Anterior cingulate cortex (tissue), 58 donors: ENCODE measurements around the gene RAB8B.

Experiments used
- DNase-seq, 58 donors: peaks; one replicate each; lab custom pipeline; 2025; lab: John Stamatoyannopoulos, UW

The RAB8B gene

GRCh38 chr15:63188926-63189871 is at the start of gene RAB8B:
Gene RAB8B, plus strand, starts transcription at chr15:63189606. Its CDS starts 19 bp downstream, at chr15:63189625.
- DNase-seq, result peak; percentile 71 to 99 (median 96)

- no peak for DNase-seq
These were observed 48.5 kb upstream of the RAB8B start for GRCh38 chr15:63140936-63141335.

- no peak for DNase-seq
These were observed 44.0 kb upstream of the RAB8B start for GRCh38 chr15:63145426-63145825.

- DNase-seq, result no peak
These were observed 42.7 kb upstream of the RAB8B start for GRCh38 chr15:63146684-63147083.

DNA sequence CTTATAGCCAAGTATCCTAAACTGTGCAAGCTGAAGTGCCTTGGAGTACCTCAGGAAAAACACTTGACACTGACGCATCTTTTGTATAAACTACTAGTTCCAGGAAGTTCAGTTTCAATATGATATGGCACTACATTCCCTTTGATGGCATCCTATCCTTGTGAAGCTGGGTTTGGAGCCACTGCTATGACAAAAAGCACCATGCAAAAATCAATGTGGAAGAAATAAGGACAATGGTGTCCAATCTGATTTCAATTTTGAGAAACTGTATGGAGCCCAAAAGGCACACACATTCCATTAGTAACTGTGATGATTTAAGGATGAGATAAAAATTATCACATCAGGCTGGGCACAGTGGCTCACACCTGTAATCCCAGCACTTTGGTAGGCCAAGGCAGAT is 37.7 kb upstream of the RAB8B start:
- DNase-seq, result no peak

DNA sequence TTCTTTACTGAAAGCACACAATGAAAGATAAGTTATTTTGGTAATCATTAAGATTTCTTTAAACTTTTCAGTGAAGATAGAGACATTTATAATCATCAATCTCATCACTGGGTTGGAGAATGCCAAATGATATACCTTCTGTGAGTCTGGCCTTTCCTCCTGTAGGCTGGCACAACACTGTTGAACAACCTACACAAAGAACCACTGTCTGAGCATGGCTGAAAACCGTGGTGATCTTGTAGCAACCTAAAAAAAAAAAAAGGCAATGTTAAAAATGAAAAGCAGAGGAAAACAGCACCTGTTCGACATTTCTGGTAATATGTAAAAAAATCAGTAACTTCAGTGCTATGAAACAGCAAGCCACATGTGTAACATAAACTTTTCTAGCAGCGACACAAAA is 33.9 kb upstream of the RAB8B start:
- no peak for DNase-seq

GRCh38 chr15:63156086-63156710 is 33.2 kb upstream of the RAB8B start:
- peak in 1 of 58 donors; percentile 21 for DNase-seq

- peak in 28 of 58 donors; percentile 5 to 63 (median 26) for DNase-seq
These were observed 32.7 kb upstream of the RAB8B start for GRCh38 chr15:63156755-63157117.

DNA sequence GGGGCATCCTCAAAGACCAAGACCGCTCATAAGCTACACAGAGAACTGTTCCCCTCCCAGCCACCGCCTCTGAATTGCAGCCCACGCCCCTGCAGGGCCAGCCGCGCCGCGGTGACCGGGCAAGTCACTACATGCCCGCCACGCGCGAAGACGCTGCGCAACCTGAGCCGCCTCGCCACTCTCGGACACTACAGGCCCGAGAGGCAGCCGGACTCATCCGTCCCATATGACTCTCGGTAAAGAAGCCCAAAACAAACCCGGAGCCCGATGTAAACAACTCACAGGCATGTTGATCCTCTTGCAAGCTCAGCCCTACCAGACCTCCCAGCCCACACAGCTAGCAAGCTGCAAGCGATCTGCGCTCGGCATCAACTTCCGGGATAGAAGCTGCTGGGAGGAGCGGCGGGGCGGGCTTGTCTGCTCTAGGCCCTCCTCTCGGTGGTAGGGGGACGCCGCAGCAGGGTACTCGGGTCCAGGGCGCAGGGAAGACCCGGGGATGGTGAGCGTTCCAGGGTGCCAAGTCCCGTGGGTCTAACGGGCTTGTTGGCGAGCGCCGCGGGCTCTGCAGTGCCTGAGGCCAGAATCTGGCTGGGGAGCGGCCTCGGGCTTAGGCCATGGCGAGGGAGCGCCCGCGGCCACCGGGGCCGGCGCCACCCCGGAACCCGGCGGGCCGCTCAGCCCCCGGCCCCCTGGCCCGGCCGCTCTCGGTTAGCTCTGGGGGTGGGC is 32.1 kb upstream of the RAB8B start, which contains the start of gene RPS27L:
Gene RPS27L (minus strand): TSS at position 360 of the 726 bp plus-strand sequence. CDS start 72 bp downstream, at position 288.
- DNase-seq, result peak; percentile 47 to 93 (median 86)

- peak in 23 of 58 donors; percentile 1 to 42 (median 24) for DNase-seq
These were observed 31.4 kb upstream of the RAB8B start for GRCh38 chr15:63157891-63158431.

DNA sequence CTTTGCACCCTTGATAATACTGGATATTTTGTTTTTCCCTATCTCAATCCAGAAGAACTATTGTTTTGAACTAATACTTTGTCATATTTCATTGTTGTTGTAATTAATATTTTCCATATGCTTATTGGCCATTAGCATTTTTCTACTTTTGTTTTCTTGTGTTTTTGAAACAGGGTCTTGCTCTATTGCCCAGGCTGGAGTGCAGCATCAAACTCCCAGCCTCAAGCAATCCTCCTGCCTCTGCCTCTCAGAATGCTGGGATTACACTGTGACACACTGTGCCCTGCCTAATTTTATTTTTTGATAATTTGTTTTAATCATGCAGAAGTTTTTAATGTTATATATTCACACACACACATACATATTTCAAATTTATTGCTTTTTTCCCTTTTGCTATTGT is 28.8 kb upstream of the RAB8B start:
- no peak for DNase-seq

- no peak for DNase-seq
These were observed 26.2 kb upstream of the RAB8B start for GRCh38 chr15:63163217-63163616.

GRCh38 chr15:63165166-63165859 is 24.1 kb upstream of the RAB8B start:
- DNase-seq, result no peak

GRCh38 chr15:63166219-63166618 is 23.2 kb upstream of the RAB8B start:
- no peak for DNase-seq

DNA sequence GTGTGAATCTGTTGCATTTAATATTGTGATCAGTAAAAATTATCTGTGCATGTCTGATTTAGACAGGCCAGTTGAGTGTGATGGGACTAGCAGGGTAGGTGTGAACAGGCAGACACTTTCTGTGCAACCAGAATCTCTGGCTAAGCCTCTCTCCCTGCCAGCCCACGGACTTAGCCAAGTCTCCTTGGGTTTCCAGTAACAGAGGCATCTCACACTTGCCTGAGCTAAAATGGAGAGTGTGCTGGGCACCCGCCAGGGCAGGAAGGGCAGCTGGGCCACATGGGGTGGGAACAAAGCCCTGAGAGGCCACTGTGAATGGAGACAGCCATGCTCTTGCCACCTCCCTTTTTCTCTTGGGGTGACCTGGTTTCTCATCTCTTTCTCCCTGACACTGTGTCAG is 19.6 kb upstream of the RAB8B start:
- DNase-seq, result peak in 23 of 58 donors; percentile 2 to 38 (median 18)

DNA sequence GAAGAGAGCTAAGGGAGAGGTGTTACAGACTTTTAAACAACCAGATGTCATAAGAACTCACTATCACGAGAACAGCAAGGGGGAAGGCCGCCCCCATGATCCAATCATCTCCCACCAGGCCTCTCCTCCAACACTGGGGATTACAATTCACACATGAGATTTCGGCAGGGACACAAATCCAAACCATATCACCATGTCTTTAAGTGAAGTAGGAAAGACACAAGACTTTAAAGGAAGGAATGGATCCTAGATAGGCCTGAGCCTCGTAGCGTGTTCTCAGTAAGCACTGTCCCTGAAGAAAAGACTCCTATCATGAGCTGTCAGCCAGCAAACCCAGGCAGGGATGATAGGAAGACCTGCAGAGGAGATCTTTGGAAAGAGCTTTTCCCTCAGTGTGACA is 17.0 kb upstream of the RAB8B start:
- no peak for DNase-seq

DNA sequence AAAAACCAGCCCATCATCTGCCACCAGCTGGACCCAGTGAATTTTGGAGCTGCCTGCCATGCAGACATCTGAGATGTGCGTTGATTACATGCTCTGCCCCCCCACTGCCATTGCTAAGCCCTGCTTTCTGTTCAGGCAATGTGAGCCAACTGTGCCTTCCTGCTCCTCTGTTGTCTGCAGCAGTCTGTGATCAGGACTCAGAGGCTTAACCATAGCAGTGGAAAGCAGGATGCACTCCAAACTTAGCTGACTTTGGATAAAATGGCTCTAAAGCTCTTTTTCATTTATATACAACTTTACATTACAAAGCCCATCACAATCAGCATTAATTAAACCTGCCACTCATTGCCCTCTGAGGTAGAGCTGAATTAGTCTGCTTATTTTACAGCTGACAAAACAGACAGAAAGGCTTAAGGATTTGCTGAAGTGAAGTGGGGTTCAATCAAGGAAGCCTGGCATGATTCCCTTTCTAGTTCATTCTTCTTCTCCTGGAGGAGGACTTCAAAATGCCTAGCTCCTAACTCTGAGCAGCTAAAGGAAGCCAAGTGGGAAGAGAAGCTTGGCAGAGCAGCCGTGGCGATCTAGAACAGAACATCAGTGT is 16.5 kb upstream of the RAB8B start:
- peak in 28 of 58 donors; percentile 6 to 74 (median 27) for DNase-seq

- DNase-seq, result no peak
These were observed 13.1 kb upstream of the RAB8B start for GRCh38 chr15:63176302-63176701.

DNA sequence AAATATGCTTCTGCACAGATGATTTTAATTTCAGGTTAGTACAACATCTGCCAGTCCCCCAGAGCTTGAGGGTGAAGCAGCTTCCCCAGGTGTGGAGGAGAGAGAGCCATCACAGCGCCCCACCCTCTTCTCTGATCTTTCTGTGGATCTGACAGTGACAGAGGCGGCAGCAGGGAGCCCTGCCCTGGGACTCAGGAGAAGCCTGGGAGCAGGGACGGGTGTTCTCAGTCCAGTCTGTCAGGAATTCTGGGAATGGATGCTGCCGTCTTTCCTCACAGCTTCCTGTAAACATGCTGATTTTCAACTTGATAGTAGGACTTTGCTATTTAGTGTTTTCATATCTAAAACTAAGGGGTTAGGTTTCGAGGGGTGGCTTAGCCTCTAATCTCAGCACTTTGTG is 11.4 kb upstream of the RAB8B start:
- no peak for DNase-seq

DNA sequence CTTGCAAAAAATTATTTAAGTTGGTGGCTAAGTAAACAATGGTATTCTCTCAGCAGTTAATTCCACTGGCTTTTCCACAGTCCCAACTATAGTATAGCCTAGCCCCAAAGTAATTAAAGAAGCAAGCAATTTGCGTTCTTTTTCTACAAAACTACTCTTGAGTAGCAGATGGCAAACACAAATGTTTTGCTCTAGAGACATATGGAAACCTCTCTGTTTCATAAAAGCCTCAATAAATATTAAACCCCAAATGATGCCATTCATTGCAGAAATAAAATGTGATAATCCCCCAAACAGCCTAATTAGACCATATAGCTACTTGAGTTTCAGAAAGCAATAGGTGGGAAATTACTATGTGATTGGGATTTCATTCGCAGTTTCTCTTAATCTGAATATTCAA is 8.7 kb upstream of the RAB8B start:
- DNase-seq, result no peak
